Measurements from ENCODE around the gene FAM13A. TPM values are rescaled to one million over a fixed set of nuclear protein-coding genes. Genes with fewer than 3 reads are reported as not detected.
"Not testable (repeated sequence)": the region's sequence is repeated elsewhere in the genome, so short reads cannot be mapped to it uniquely, and the experiment has no call there.

The FAM13A gene
- total RNA-seq, 4 donors from 2014 or later = 58.6 to 365 (median 71.2) TPM

- TF ChIP-seq EP300 (IDR thresholded peaks at IDR 0.05) = no peak
- Histone ChIP-seq H3K4me1 (peaks cover 5% of the 10 kb centered on the region), H3K4me3 (no peak overlapping the region), H3K9me3 (no peaks in the 10 kb centered on the region), H3K36me3 (peaks cover 16% of the 10 kb centered on the region), H3K27ac (no peak overlapping the region), H3K27me3 (no peaks in the 10 kb centered on the region)
- no peak for DNase-seq (ENCODE audit: low spot score in 2 of 2)
- WGBS = 77% methylated on average over 2 of the region's 2 CpGs
These were observed 35.3 kb downstream of the FAM13A start for GRCh38 chr4:89021684-89022083.

GRCh38 chr4:89021062-89021461, 35.9 kb downstream of the FAM13A start:
- 97% methylated on average over 1 of the region's 1 CpG for WGBS
- DNase-seq (ENCODE audit: low spot score in 2 of 2) = no peak
- Histone ChIP-seq H3K4me3 (no peak overlapping the region), H3K27ac (no peak overlapping the region), H3K36me3 (peaks cover 20% of the 10 kb centered on the region), H3K4me1 (peaks cover 5% of the 10 kb centered on the region), H3K9me3 (no peaks in the 10 kb centered on the region), H3K27me3 (no peaks in the 10 kb centered on the region)
- no peak for TF ChIP-seq POLR2A (IDR thresholded peaks at IDR 0.05)
- no peak for TF ChIP-seq EP300 (IDR thresholded peaks at IDR 0.05)
- TF ChIP-seq POLR2AphosphoS5 (IDR thresholded peaks at IDR 0.05) = no peak
- no peak for TF ChIP-seq CTCF (IDR thresholded peaks at IDR 0.05)

GRCh38 chr4:89014897-89015296, 42.1 kb downstream of the FAM13A start:
- not testable (repeated sequence) for H3K27me3 ChIP-seq; H3K27ac ChIP-seq; DNase-seq (ENCODE audit: low spot score in 2 of 2); H3K4me1 ChIP-seq; H3K4me3 ChIP-seq; H3K9me3 ChIP-seq
- peaks cover 20% of the 10 kb centered on the region for H3K36me3 ChIP-seq
- WGBS = 97% methylated on average over 10 of the region's 10 CpGs

- no peak for DNase-seq (ENCODE audit: low spot score in 2 of 2)
- Histone ChIP-seq H3K4me1 (no peaks in the 10 kb centered on the region), H3K27me3 (no peaks in the 10 kb centered on the region), H3K27ac (no peak overlapping the region), H3K36me3 (no peaks in the 10 kb centered on the region), H3K4me3 (no peak overlapping the region), H3K9me3 (no peaks in the 10 kb centered on the region)
- WGBS = 96% methylated on average over 5 of the region's 5 CpGs
- no peak for TF ChIP-seq EP300 (IDR thresholded peaks at IDR 0.05)
These were observed 47.1 kb downstream of the FAM13A start for GRCh38 chr4:89009761-89010369.

GRCh38 chr4:89009115-89009514, 47.9 kb downstream of the FAM13A start:
- no peaks in the 10 kb centered on the region for H3K9me3 ChIP-seq
- H3K4me3 ChIP-seq = no peak overlapping the region
- no peaks in the 10 kb centered on the region for H3K4me1 ChIP-seq
- no peaks in the 10 kb centered on the region for H3K27me3 ChIP-seq
- H3K27ac ChIP-seq = no peak overlapping the region
- WGBS = 93% methylated on average over 3 of the region's 3 CpGs
- no peak for DNase-seq (ENCODE audit: low spot score in 2 of 2)
- H3K36me3 ChIP-seq = no peaks in the 10 kb centered on the region
- TF ChIP-seq POLR2AphosphoS5 (IDR thresholded peaks at IDR 0.05) = no peak
- no peak for TF ChIP-seq EP300 (IDR thresholded peaks at IDR 0.05)
- TF ChIP-seq POLR2A (IDR thresholded peaks at IDR 0.05) = no peak

- H3K27ac ChIP-seq = no peak overlapping the region
- no peaks in the 10 kb centered on the region for H3K4me1 ChIP-seq
- no peaks in the 10 kb centered on the region for H3K27me3 ChIP-seq
- TF ChIP-seq CTCF (IDR thresholded peaks at IDR 0.05) (no peak), EP300 (IDR thresholded peaks at IDR 0.05) (no peak), POLR2AphosphoS5 (IDR thresholded peaks at IDR 0.05) (no peak), POLR2A (IDR thresholded peaks at IDR 0.05) (no peak)
- no peaks in the 10 kb centered on the region for H3K9me3 ChIP-seq
- 96% methylated on average over 2 of the region's 2 CpGs for WGBS
- H3K4me3 ChIP-seq = no peak overlapping the region
- no peak for DNase-seq (ENCODE audit: low spot score in 2 of 2)
- H3K36me3 ChIP-seq = no peaks in the 10 kb centered on the region
These were observed 48.8 kb downstream of the FAM13A start for GRCh38 chr4:89008166-89008565.

- Histone ChIP-seq H3K27ac (no peak overlapping the region), H3K9me3 (no peaks in the 10 kb centered on the region), H3K36me3 (no peaks in the 10 kb centered on the region), H3K27me3 (no peaks in the 10 kb centered on the region), H3K4me1 (no peaks in the 10 kb centered on the region), H3K4me3 (no peak overlapping the region)
- no peak for DNase-seq (ENCODE audit: low spot score in 2 of 2)
- 96% methylated on average over 6 of the region's 6 CpGs for WGBS
- TF ChIP-seq POLR2AphosphoS5 (IDR thresholded peaks at IDR 0.05) (no peak), POLR2A (IDR thresholded peaks at IDR 0.05) (no peak), EP300 (IDR thresholded peaks at IDR 0.05) (no peak), CTCF (IDR thresholded peaks at IDR 0.05) (no peak)
These were observed 49.5 kb downstream of the FAM13A start for GRCh38 chr4:89007338-89007939.

Measured in suprapubic skin (tissue), 4 donors.